ENCODE measurements around the gene NEIL1.

Gene NEIL1

DNA sequence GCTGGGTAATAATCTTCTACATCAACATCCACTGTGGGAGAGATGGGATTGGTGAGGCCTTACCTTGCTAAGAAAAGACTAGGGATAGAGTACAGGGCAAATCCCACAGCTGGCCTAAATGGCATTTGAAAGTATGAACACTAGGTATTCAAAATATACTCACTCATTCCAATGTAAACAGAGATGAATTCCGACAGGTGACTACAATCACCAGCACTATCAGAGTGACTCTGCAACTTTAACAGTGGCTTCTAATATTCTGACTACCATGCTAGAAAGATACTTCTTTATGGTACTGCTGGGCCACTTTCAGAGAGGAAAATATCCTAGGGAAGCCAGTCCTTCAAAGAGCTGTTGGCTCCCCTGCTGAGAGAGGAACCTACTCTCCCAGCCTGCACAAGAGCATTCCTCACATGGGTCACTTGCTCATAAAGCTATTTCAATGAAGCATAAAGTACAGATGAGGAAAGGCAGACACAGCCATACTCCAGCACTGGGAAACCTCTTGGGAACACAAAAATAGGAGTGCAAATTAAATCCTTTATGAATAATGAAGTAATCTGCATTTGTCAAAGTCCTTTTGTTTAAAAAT lies 43.0 kb downstream of the NEIL1 start:
- DNase-seq = no peak

DNA sequence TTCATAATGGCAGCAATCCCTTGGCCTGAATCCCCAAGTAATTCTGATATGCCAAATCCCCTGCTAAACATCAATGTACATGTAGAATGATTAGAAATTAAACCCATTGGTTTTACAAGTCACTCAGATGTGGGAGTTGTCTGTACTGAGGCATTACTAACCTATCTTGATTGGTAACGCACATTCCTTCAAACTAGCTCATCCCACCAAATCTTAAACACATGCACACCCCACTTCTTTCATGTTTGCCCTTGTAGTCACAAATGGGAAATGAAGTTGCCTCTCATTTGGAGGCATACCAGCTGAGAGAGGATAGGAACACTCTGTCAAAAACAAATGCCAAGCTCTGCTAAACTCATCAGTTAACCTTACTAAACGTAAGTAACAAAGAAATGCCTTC lies 50.7 kb downstream of the NEIL1 start:
- DNase-seq = no peak

DNA sequence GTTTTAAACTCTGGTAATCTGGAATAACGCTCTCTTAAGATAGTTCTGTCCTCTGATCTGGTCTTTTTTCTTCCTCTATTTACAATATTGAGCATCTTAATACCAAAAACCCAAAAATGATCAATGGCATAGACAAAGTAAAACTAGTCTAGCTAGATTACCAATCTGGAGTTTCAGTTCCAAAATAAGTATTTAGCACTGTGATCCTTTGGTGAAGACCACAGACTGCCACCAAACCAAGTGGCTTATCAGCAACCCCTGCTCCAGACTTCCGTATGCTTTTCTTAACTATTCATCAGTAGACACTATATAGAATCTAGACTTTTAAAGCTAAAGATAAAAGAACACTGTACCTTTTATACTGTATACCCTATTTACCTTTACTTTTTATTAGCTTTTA lies 57.1 kb downstream of the NEIL1 start:
- no peak for DNase-seq

Measured in activated T-cell treated with anti-CD3 and anti-CD28 coated beads, Interleukin-2, amount 50 U/mL, for 1 hour (primary cell).